Duodenal mucosa (tissue), 2 donors: Measurements from ENCODE around the gene ZFAND5.

Source experiments
- H3K27ac ChIP-seq: one replicate; pipeline ENCODE4 v1.7.0; 2013; ENCODE audit warnings: low read depth, low read length
- H3K27me3 ChIP-seq, 2 donors: one replicate each; pipeline ENCODE4 v1.7.0; 2013; ENCODE audit warnings: low read length in 2 of 2, control low read depth in 1 of 2; ENCODE audit not compliant: insufficient read depth in 2 of 2, control insufficient read depth in 1 of 2
- H3K36me3 ChIP-seq, 2 donors: one replicate each; pipeline ENCODE4 v1.7.0; 2013; ENCODE audit warnings: low read length in 2 of 2, control low read depth in 1 of 2; ENCODE audit not compliant: insufficient read depth in 2 of 2, control insufficient read depth in 1 of 2
- H3K4me1 ChIP-seq, 2 donors: one replicate each; pipeline ENCODE4 v1.7.0; 2013; ENCODE audit warnings: low read length in 2 of 2, control low read depth in 1 of 2; ENCODE audit not compliant: insufficient read depth in 2 of 2, control insufficient read depth in 1 of 2
- H3K4me3 ChIP-seq, 2 donors: one replicate each; pipeline ENCODE4 v1.7.0; 2013; ENCODE audit warnings: low read length in 2 of 2, low read depth in 1 of 2
- H3K9ac ChIP-seq, 2 donors: one replicate each; pipeline ENCODE4 v1.7.0; 2013; ENCODE audit warnings: low read length in 2 of 2, low read depth in 1 of 2
- H3K9me3 ChIP-seq, 2 donors: one replicate each; pipeline ENCODE4 v1.7.0; 2013; ENCODE audit warnings: low read length in 2 of 2, control low read depth in 1 of 2; ENCODE audit not compliant: control insufficient read depth in 1 of 2

The ZFAND5 gene

GRCh38 chr9:72312386-72312987 is 52.5 kb downstream of the ZFAND5 start:
- peaks cover 23 to 42% of the 10 kb centered on the region in 2 donors for H3K4me1 ChIP-seq
- no peaks in the 10 kb centered on the region for H3K27me3 ChIP-seq
- H3K36me3 ChIP-seq: no peaks in the 10 kb centered on the region
- no peak overlapping the region for H3K9ac ChIP-seq
- no peak overlapping the region for H3K4me3 ChIP-seq
- no peak overlapping the region for H3K27ac ChIP-seq
- no peaks in the 10 kb centered on the region for H3K9me3 ChIP-seq

GRCh38 chr9:72309364-72310133 is 55.5 kb downstream of the ZFAND5 start:
- H3K27me3 ChIP-seq: no peaks in the 10 kb centered on the region
- no peak overlapping the region for H3K9ac ChIP-seq
- H3K9me3 ChIP-seq: no peaks in the 10 kb centered on the region
- H3K27ac ChIP-seq: no peak overlapping the region
- peaks cover 23 to 38% of the 10 kb centered on the region in 2 donors for H3K4me1 ChIP-seq
- H3K36me3 ChIP-seq: no peaks in the 10 kb centered on the region
- no peak overlapping the region for H3K4me3 ChIP-seq

GRCh38 chr9:72306761-72307160 is 58.2 kb downstream of the ZFAND5 start:
- Histone ChIP-seq H3K4me1 (peaks cover 21 to 38% of the 10 kb centered on the region in 2 donors), H3K9me3 (no peaks in the 10 kb centered on the region), H3K9ac (no peak overlapping the region), H3K4me3 (no peak overlapping the region), H3K36me3 (no peaks in the 10 kb centered on the region), H3K27ac (no peak overlapping the region), H3K27me3 (no peaks in the 10 kb centered on the region)

GRCh38 chr9:72305707-72306106 is 59.3 kb downstream of the ZFAND5 start:
- no peaks in the 10 kb centered on the region for H3K36me3 ChIP-seq
- H3K9ac ChIP-seq: peak overlapping the region in 1 of 2 donors; percentile 1
- H3K4me3 ChIP-seq: peak overlapping the region; percentile 31 to 56
- H3K27ac ChIP-seq: no peak overlapping the region
- no peaks in the 10 kb centered on the region for H3K27me3 ChIP-seq
- H3K4me1 ChIP-seq: peaks cover 21 to 41% of the 10 kb centered on the region in 2 donors
- H3K9me3 ChIP-seq: no peaks in the 10 kb centered on the region

GRCh38 chr9:72305102-72305546 is 59.9 kb downstream of the ZFAND5 start:
- Histone ChIP-seq H3K9ac (peak overlapping the region in 1 of 2 donors; percentile 9), H3K4me3 (peak overlapping the region; percentile 31 to 56)

GRCh38 chr9:72304538-72304937 is 60.5 kb downstream of the ZFAND5 start:
- H3K4me3 ChIP-seq: peak overlapping the region; percentile 31 to 56
- no peaks in the 10 kb centered on the region for H3K9me3 ChIP-seq
- H3K4me1 ChIP-seq: peaks cover 23 to 43% of the 10 kb centered on the region in 2 donors
- H3K27me3 ChIP-seq: no peaks in the 10 kb centered on the region
- peak overlapping the region in 1 of 2 donors; percentile 22 for H3K9ac ChIP-seq
- no peaks in the 10 kb centered on the region for H3K36me3 ChIP-seq
- H3K27ac ChIP-seq: peak overlapping the region; percentile 36

More at GRCh38 chr9:72305102-72305546, 59.9 kb downstream of the ZFAND5 start:
- no peaks in the 10 kb centered on the region for H3K9me3 ChIP-seq
- peaks cover 21 to 45% of the 10 kb centered on the region in 2 donors for H3K4me1 ChIP-seq
- H3K27ac ChIP-seq: peak overlapping the region; percentile 36
- H3K36me3 ChIP-seq: no peaks in the 10 kb centered on the region
- no peaks in the 10 kb centered on the region for H3K27me3 ChIP-seq
